ENCODE data around the gene GNAO1.

GNAO1 gene

DNA sequence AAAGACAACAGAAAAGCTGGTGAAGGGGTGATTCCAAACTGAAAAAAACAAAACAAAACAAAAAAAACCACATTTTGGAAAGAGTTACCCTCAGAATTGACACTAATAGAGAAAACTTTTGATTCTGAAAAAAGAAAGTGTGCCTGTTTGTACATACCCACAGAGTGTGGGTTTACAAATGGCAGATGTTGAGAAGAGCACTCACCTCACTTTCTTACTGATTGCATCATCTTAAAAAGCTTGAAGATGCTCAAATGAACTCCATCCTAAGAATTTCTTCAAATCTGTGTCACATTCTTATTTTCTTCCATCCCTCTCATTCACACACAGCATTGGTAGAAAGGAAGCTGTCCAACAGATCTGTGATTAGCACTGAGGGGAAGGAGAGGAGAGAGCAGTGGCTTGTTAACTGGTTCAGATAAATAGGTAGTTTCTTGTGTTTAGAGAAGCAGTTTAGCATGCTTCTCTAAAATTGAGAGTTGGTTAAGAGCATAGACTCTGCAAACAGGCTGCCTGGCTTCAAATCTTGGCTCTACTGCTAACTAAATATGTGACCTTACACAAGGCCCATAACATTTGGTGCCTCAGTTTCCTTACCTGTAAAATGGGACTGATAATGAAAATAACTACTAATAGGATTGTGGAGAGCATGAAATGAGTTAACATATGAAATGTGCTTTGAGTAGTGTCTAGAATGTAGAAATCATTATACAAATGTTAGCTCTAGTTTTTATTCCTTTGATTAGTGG is 6.9 kb downstream of the GNAO1 start:
- no peak for DNase-seq

GRCh38 chr16:56198755-56199114 is 7.4 kb downstream of the GNAO1 start:
- DNase-seq: no peak

- peak; percentile 38 for DNase-seq
Observed at GRCh38 chr16:56199164-56199563, 7.9 kb downstream of the GNAO1 start.

DNA sequence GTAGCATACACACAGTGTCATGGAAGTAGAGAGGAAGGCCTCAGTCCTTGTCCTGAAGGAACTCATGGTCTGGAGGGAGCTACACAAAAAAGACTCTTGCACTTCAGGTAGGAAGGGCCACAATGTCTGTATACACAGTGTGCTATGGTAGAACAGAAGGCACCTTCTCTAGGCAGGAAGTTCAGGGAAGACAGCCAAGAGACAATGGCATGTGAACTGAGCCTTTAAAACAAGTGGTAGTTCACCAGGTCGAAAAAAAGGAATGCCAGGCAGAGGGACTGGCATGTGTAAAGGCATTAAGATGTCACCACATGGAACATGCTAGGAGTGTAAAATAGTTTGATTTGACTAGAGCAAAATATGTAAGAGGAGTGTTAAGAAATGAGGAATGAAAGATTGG is 9.7 kb downstream of the GNAO1 start:
- no peak for DNase-seq

DNA sequence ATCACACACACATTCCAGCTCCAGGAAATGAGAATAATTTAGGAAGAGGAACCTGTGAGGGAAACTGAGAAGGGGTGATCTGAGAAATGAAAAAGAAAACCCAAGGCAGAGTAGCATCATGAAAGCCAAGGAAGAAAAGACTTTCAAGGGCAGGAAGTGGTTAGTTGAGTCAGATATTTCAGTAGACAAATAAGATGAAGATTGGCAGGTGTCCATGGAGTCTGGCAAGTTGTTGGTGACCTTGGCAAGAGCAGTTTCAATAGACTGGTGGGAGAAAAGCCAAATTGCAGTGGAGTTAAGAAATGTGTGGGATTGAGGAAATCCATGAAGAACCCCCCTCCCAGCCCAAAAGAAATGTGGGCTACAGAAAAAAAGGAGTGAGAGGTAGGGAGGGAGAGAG is 10.7 kb downstream of the GNAO1 start:
- DNase-seq: peak; percentile 67

DNA sequence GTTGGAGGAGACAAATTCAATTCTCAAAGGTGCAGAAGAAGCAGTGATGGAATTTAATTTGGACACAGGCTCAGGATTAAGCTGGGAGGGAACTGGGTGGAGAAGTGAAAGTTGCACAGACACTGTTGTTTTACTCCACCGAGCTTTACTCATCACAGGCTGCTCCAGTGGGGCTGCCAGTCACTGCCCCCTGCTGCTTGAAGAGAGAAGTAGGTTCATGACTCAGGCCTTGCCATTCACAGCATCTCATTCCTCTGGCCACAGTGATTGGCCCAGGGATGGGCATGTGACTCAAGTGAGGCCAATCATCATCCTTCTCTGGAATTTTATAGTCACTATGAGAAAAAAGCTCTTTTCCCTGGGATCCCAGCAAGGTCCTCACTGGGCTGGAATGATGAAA is 11.8 kb downstream of the GNAO1 start:
- DNase-seq: peak; percentile 71

- no peak for DNase-seq
Observed at GRCh38 chr16:56204816-56205215, 13.5 kb downstream of the GNAO1 start.

DNA sequence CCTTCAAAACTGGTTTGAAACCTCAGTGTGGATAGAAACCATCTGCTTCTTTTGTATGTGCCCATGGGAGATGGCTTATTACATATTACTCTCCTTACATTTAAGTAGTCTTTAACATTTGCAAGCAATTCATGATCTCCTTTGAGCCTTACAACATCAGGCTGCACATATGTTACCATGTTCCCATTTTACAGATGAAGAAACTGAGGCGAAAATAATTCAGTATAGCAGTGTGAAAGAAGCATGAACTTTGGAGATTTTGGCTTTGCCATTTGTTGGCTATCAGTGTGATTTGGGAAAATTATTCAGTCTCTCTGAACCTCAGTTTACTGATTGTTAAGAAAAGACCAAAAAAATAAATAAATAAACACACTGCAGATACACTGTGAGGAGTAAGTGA is 15.7 kb downstream of the GNAO1 start:
- DNase-seq: no peak

- DNase-seq: no peak
Observed at GRCh38 chr16:56207421-56207820, 16.1 kb downstream of the GNAO1 start.

- no peak for DNase-seq
Observed at GRCh38 chr16:56211435-56211981, 20.2 kb downstream of the GNAO1 start.

DNA sequence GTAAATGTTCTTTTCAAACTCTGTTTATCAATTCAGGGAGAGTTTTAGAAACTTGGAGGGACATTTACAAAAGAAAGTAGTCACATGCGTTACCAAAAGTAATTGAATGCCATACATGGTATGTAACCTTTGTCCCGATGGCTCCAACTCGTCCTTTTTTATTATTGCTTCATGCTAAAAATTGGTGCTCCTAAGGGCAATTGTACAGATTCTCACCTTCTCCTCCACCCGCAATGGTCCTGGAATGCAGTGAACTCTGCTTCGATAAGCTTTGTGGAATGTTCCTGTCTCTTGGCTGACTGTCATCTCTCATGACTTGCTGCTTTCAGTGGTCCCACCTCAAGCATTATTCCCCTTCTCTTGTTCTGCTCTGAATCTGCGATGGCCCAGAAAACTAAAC is 20.9 kb downstream of the GNAO1 start:
- DNase-seq: no peak

DNA sequence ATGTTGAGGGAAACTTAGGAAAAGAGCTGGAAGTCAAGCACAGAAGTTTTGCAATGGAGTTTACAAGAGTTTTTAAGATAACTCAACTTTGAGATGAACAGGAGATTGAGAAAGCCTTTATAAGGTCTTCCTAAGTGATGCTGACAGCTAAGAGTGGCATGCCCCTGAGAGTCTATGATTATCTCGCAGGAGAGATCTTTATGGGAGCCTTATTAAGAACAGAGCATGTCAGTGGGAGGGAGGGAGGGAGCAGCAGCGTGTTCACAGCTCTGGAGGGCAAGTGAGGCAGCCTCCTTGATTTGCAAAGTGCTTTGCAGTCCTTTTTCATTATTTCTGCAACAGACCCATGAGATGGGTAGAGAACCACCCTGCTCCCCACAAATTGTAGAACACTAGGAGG is 30.7 kb downstream of the GNAO1 start:
- no peak for DNase-seq

- no peak for DNase-seq
Observed at GRCh38 chr16:56222474-56222997, 31.2 kb downstream of the GNAO1 start.

DNA sequence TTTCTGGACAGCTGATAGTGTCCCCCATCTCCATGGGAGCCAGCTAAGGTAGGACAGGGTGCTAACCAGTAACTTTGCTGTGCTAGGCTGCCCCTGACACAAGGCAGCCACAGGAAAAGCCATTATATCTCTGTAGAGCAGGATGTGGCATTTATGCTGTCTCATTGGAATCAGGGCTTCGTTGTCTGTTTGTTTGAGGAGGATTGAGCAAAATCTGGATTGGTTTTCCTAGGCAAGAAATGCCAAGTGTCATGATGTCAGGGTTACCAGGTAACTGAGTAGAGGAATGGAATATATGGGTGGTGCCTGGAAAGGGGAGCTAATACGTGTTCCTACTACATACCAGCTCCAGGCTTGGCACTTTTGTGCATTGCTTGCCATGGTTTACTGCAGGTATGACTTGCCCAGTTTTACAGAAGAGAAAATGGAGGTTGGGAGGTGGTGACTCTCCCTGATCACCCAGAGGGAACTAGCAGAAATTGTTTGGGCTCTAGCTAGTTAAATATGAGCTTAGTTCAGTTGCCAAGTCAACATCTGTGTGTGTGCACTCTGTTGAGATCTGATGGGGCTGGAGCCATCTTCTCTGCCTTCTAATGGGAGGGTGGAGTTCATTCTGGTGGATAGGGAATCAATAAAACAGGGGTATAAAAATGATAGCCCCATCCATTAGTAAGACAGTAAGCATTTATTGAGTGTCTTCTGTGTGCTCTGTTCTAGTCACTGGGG is 33.9 kb downstream of the GNAO1 start:
- DNase-seq: no peak

- DNase-seq: no peak
Observed at GRCh38 chr16:56226187-56226586, 34.9 kb downstream of the GNAO1 start.

GRCh38 chr16:56226845-56227525 is 35.7 kb downstream of the GNAO1 start:
- DNase-seq: no peak

DNA sequence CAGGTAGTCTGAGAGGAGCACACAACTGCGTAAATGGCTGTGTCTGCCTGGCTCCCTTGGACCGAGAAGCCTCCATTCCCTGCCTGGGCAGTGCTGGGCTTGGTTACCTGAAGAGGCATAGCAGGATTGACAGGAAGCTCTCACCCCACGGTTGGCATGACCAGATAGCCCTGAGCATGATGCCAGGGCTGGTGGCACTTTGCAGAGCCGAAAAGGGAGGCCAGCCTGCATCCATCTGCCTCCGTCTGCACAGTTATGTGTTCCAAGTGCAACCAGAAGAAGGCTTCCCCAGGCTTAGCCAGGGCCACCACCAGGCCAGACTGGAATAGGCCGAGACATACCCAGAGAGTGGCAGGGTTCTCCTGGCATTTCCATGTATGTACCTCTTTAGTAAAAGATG is 36.6 kb downstream of the GNAO1 start:
- DNase-seq: no peak

DNA sequence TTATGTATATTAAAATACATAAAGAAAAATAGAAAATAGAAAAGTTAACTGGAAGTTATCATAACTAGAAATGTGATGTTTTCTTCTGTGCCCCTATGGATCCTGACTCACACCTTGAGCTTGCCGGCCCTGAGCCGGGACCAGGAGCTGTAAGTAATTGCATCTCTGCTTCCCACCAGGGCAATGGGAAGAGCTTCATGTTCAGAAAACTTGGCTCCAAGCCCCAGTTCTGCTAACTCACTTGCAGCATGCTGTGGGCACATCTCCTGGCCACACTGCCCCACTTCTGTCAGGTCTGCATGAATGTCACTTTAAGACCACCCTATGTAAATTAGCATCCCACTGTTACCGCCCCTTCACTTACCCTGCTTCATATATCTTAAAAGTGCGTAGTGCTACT is 37.2 kb downstream of the GNAO1 start:
- no peak for DNase-seq

- no peak for DNase-seq
Observed at GRCh38 chr16:56233795-56234566, 42.7 kb downstream of the GNAO1 start.

DNA sequence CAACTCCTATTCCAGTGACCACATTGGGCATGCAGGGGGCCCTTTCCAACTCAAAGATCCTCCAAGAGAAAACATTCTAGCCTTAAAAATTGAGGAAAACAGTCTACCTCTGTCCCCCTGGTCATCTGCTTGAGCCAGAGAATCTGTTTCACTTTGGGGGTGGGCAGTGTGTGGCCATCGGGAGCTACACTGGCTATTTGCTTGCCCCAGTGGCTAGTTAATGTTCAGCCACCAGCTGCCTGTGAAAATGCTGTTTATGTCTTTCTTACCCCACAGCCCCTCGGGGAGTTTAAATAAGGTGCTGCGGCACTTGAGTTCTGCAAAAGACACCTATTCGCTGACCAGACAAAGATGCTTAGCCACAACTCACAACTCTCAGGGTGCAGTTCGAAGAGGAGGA is 43.4 kb downstream of the GNAO1 start:
- no peak for DNase-seq

GRCh38 chr16:56237451-56237930 is 46.2 kb downstream of the GNAO1 start:
- no peak for DNase-seq

DNA sequence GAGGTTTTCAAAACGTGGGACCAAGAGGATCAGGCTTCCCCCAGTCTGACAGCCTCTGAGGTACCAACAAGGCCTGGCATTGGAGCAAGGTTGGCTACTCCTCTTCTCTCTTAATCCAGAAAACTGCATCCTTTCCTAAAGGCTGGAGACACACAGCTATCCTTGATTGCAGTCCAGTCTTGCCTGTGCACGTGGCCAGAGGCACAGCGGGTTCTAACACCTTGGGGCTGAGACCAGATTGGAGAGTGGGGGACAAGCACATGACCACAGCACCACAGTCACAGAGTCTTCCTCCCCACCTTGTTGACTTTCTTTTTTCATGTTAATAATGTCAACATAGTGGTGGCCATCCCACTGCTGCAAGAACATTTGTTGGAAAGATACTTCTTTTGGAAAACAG is 46.9 kb downstream of the GNAO1 start:
- DNase-seq: no peak

DNA sequence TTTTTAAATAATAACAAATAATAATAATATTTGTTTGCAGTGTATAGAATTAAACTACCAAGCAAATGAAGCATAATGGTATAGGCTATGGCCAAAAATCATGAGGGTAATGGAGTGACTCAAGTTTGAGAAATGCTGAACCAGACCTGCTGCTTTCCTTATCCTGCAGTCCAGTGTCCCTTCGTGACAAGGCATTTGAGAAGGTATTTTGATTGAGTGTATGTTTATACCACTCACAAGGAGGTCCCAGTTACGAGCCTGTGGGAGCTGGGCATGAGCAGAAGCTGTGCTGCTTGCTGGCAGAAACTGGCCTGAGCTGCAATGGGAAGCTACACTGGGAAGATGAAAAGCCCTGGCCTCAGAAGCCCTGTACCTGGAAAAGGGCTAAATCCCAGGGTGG is 50.3 kb downstream of the GNAO1 start:
- DNase-seq: no peak

Measured in RPMI8226 (cell line).